ENCODE results near the gene LZTFL1.
A peak's percentile ranks its signal among the peaks of the same experiment; 100 is the strongest.

Gene LZTFL1

DNA sequence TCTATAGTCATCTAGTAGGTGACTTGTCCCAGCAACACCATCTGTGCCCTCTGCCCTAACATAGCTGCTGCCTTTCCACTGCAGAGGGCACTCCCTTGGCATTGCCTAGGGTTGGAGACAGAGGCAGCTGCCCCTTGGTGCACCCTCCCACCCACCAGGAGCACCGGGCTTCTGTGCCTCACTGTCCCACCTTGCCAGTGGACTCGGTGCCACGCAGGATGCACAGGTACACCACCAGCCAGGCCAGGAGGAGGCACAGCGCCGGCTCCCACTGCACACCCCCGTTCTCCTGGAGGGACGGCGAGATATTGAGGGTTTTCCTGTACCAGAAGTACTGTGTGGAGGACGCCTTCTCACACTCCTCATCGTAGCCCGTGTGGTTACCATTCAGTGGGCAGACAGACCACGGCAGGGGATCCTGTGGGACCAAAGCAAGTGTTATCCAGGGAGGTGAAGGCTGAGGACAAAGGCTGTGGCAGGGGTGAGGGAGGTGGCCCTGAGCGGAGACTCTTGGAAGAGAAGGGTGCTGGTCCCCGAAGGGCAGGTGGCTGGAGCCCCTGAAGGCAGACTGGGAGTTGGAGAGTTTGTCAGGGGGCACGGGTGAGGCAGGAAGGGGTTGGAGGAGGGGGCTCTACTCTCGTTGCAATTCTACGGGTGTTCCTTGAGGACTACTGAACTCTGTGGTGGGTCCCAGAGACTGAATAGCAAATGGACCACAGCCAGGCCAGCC is 66.2 kb downstream of the LZTFL1 start:
- DNase-seq: peak in 1 of 42 donors; percentile 33
- intact Hi-C loops (cut with DNase I): no loop called here

DNA sequence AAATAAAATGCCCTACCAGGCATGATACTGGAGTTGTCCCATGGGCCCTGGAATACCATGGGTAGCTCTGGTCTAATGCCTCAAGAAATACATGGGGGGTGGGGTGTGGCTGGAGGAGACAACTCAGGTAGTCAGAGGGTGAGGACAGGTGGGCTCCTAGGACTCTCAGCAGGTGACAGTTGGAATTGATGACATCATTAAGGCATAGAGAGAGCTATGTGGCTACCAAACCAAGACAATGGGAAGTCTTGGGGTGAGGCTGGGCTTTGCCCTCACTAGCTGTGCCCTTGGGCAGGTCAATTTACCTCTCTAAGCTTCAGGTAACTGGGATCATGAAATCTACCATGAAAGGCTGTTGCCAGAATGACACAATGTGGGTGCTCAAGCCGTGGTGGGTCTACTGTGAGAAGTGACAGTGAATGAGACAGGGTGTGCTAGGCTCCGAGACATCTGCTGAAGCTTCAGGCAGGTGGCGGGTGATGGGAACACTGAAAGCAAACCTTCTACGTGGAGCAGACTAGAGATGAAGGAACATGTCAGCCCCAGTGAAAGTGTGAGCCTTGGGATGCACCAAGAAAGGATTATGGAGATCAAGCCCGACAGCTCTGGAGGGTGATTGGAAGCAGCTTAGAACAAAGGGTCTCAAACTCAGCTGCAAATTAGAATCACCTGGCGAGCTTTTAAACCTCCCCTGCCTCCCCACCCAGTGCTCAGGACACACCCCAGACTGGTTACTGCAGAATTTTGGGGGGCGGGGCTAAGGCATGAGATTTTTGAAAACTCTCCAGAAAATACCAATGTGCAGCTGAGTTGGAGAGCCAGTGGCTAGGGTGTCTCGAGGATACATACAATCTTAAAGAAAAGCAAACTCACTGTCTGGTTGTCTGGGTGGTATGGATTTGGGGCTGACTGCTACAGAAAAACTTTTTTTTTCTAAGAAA is 67.1 kb downstream of the LZTFL1 start:
- peak in 1 of 42 donors; percentile 6 for DNase-seq
- intact Hi-C loops (cut with DNase I): no loop called here

DNA sequence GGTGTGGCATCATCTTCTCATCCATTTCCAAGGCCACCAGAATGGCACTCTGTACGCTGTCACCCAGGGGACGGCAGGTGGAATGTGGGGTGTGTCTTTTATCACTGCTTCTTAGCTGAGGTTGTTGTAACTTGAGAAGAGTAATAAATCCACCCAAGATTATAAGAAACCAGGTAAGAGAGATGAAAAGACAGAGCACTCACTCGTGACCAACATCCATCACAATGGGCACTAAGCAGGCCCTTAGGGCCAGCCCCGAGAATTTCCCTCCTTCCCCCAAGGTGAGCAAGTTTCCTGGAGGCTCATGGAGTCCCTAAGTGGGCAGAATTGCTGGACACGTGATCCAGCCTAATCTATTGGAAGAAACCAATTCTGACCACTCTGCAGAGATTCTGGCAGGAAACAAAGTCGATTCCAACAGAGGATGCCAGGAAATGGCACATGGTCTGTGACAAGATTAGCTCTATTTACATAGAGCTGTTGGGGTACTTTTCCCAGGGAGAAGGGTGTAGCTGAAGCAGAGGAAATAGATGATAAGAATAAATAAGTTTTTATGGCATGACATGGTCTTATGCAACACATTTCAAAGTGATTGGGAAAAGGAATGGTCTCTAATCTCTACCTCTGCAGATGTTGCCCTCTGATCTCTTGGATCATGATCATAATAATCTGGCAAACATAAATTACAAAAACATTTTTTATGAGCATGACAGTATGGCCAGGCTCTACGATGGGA is 68.0 kb downstream of the LZTFL1 start:
- peak in 1 of 42 donors; percentile 6 for DNase-seq

More for the DNA sequence above, 68.0 kb downstream of the LZTFL1 start:
- intact Hi-C loops (cut with DNase I): no loop called here
